ENCODE results near the gene ATP5MC2. TPM values are rescaled to one million over a fixed set of nuclear protein-coding genes. Genes with fewer than 3 reads are reported as not detected.
"Not testable (repeated sequence)": the region's sequence is repeated elsewhere in the genome, so short reads cannot be mapped to it uniquely, and the experiment has no call there.

ATP5MC2 gene
- total RNA-seq, 1 donor from 2014 or later, result 534 TPM

DNA sequence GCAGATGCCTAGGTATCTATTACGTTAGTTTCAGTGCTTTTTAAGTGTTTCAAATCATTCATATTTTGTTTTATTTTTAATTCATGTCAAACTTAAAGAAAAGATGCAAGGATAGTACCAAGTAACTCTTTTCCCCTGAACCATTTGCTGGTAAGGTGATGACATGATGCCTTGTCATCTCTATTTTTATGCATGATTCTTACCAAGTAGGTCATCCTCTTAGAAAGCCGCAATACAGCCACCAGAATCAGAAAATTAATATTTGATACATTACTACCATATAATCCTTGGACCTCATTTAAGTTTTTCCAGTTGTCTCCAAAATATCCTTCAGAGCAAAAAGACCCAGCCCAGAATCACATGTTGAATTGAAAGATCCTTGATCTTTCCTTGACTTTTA, 22.3 kb downstream of the ATP5MC2 start:
- intact Hi-C loops (cut with micrococcal nuclease), result no loop called here
- Histone ChIP-seq H3K9me3 (replicated peaks) (no peaks in the 10 kb centered on the region), H3K4me3 (no peak overlapping the region), H3K36me3 (no peaks in the 10 kb centered on the region), H3K27me3 (ENCODE audit: low read depth) (no peaks in the 10 kb centered on the region), H3K27ac (replicated peaks) (no peak overlapping the region), H3K4me1 (peaks cover 16% of the 10 kb centered on the region)
- TF ChIP-seq, protein P1, sequence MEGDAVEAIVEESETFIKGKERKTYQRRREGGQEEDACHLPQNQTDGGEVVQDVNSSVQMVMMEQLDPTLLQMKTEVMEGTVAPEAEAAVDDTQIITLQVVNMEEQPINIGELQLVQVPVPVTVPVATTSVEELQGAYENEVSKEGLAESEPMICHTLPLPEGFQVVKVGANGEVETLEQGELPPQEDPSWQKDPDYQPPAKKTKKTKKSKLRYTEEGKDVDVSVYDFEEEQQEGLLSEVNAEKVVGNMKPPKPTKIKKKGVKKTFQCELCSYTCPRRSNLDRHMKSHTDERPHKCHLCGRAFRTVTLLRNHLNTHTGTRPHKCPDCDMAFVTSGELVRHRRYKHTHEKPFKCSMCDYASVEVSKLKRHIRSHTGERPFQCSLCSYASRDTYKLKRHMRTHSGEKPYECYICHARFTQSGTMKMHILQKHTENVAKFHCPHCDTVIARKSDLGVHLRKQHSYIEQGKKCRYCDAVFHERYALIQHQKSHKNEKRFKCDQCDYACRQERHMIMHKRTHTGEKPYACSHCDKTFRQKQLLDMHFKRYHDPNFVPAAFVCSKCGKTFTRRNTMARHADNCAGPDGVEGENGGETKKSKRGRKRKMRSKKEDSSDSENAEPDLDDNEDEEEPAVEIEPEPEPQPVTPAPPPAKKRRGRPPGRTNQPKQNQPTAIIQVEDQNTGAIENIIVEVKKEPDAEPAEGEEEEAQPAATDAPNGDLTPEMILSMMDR (IDR thresholded peaks at IDR 0.05; ENCODE audit: borderline replicate concordance), result no peak
- no peak for DNase-seq

- TF ChIP-seq, protein P1 (IDR thresholded peaks at IDR 0.05; ENCODE audit: borderline replicate concordance), result no peak
- H3K36me3 ChIP-seq, result no peaks in the 10 kb centered on the region
- DNase-seq, result no peak
- intact Hi-C loops (cut with micrococcal nuclease), result no loop called here
- H3K4me1 ChIP-seq, result peaks cover 5% of the 10 kb centered on the region
- H3K27ac ChIP-seq (replicated peaks), result no peak overlapping the region
- H3K9me3 ChIP-seq (replicated peaks), result no peaks in the 10 kb centered on the region
- H3K27me3 ChIP-seq (ENCODE audit: low read depth), result no peaks in the 10 kb centered on the region
- no peak overlapping the region for H3K4me3 ChIP-seq
These were observed 23.5 kb downstream of the ATP5MC2 start for GRCh38 chr12:53652366-53652765.

DNA sequence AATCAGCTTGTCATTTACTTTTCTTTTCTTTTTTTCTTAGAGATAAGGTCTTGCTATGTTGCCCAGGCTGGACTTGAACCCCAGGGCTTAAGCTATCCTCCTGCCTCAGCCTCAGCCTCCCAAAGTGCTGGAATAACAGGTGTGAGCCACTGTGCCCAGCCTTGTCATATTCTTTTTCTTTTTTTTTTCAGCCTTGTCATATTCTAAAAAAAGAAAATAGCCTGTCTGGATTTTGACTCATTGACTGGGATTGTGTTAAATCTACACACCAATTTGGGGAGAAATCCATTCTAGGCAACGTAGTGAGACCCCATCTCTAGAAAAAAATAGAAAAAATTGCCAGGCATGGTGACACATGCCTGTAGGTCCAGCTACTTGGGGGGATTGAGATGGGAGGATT, 24.1 kb downstream of the ATP5MC2 start:
- intact Hi-C loops (cut with micrococcal nuclease), result no loop called here
- Histone ChIP-seq H3K9me3 (replicated peaks) (no peaks in the 10 kb centered on the region), H3K4me3 (no peak overlapping the region), H3K27me3 (ENCODE audit: low read depth) (no peaks in the 10 kb centered on the region), H3K4me1 (peaks cover 5% of the 10 kb centered on the region), H3K27ac (replicated peaks) (no peak overlapping the region), H3K36me3 (no peaks in the 10 kb centered on the region)
- DNase-seq, result no peak
- TF ChIP-seq, protein P1 (IDR thresholded peaks at IDR 0.05; ENCODE audit: borderline replicate concordance), result no peak

GRCh38 chr12:53646300-53646699, 29.6 kb downstream of the ATP5MC2 start:
- intact Hi-C loops (cut with micrococcal nuclease); H3K4me1 ChIP-seq; DNase-seq; H3K27ac ChIP-seq (replicated peaks); H3K4me3 ChIP-seq; H3K27me3 ChIP-seq (ENCODE audit: low read depth); H3K36me3 ChIP-seq; H3K9me3 ChIP-seq (replicated peaks): not testable (repeated sequence)

- no peak overlapping the region for H3K27ac ChIP-seq (replicated peaks)
- no peaks in the 10 kb centered on the region for H3K36me3 ChIP-seq
- H3K4me1 ChIP-seq, result peaks cover 4% of the 10 kb centered on the region
- H3K27me3 ChIP-seq (ENCODE audit: low read depth), result no peaks in the 10 kb centered on the region
- intact Hi-C loops (cut with micrococcal nuclease), result no loop called here
- TF ChIP-seq, protein P1 (IDR thresholded peaks at IDR 0.05; ENCODE audit: borderline replicate concordance), result no peak
- no peaks in the 10 kb centered on the region for H3K9me3 ChIP-seq (replicated peaks)
- DNase-seq, result no peak
- H3K4me3 ChIP-seq, result no peak overlapping the region
These were observed 30.7 kb downstream of the ATP5MC2 start for GRCh38 chr12:53645165-53645564.

GRCh38 chr12:53644133-53644532, 31.8 kb downstream of the ATP5MC2 start:
- intact Hi-C loops (cut with micrococcal nuclease), result no loop called here
- no peak for DNase-seq
- H3K27ac ChIP-seq (replicated peaks), result no peak overlapping the region
- H3K36me3 ChIP-seq, result no peaks in the 10 kb centered on the region
- TF ChIP-seq, protein P1 (IDR thresholded peaks at IDR 0.05; ENCODE audit: borderline replicate concordance), result no peak
- H3K4me1 ChIP-seq, result peaks cover 4% of the 10 kb centered on the region
- no peaks in the 10 kb centered on the region for H3K9me3 ChIP-seq (replicated peaks)
- no peaks in the 10 kb centered on the region for H3K27me3 ChIP-seq (ENCODE audit: low read depth)
- no peak overlapping the region for H3K4me3 ChIP-seq
